DND-41 (cell line): ENCODE measurements around the gene ITPRIPL2.

Experiments used
- ATAC-seq: fragments of 200-7000 bp; cut with Tn5 transposase; 3 replicates; pipeline ENCODE4 v1.9.1; 2021; ENCODE audit warnings: low read depth; ENCODE audit not compliant: insufficient read depth
- DNase-seq: peaks from one replicate; pipeline ENCODE4 v3.0.0-alpha.2; 2020
- H2AFZ ChIP-seq: 2 replicates; pipeline ENCODE4 v1.6.0; 2012; ENCODE audit warnings: low read depth, low read length
- H3K27ac ChIP-seq: 2 replicates; pipeline ENCODE4 v1.5.1; 2012; ENCODE audit warnings: low read length, inconsistent platforms
- H3K27me3 ChIP-seq: fragments of 200-600 bp; sonication (generic); 2 replicates; pipeline ENCODE4 v1.6.0; 2012; ENCODE audit warnings: low read length, mild to moderate bottlenecking, inconsistent platforms; ENCODE audit not compliant: insufficient read depth, poor library complexity
- H3K36me3 ChIP-seq: 2 replicates; pipeline ENCODE4 v1.5.1; 2012; ENCODE audit warnings: low read length, inconsistent platforms; ENCODE audit not compliant: insufficient read depth
- H3K4me1 ChIP-seq: 2 replicates; pipeline ENCODE4 v1.5.1; 2012; ENCODE audit warnings: mild to moderate bottlenecking, low read length; ENCODE audit not compliant: insufficient read depth
- H3K4me2 ChIP-seq: 2 replicates; pipeline ENCODE4 v1.6.0; 2012; ENCODE audit warnings: mild to moderate bottlenecking, moderate library complexity, low read length, inconsistent platforms; ENCODE audit not compliant: insufficient read depth
- H3K4me3 ChIP-seq, 2 experiments: fragments of 200-600 bp in 1 of 2; shearing (Covaris generic) in 1 of 2; 2 replicates each; pipeline ENCODE4 v1.5.1; 2012 to 2016; ENCODE audit warnings: inconsistent platforms in 2 of 2, low read length in 2 of 2, mild to moderate bottlenecking in 2 of 2, low read depth in 1 of 2, moderate library complexity in 1 of 2
- H3K79me2 ChIP-seq: 2 replicates; pipeline ENCODE4 v1.6.0; 2012; ENCODE audit warnings: low read length, inconsistent platforms; ENCODE audit not compliant: insufficient read depth
- H3K9ac ChIP-seq: 2 replicates; pipeline ENCODE4 v1.6.0; 2012; ENCODE audit warnings: low read depth, mild to moderate bottlenecking, inconsistent platforms, low read length, moderate library complexity
- H3K9me3 ChIP-seq: 2 replicates; pipeline ENCODE4 v1.5.1; 2012; ENCODE audit warnings: low read length, moderate library complexity, mild to moderate bottlenecking, inconsistent platforms; ENCODE audit not compliant: insufficient read depth, severe bottlenecking
- H4K20me1 ChIP-seq: 2 replicates; pipeline ENCODE4 v1.6.0; 2012; ENCODE audit warnings: low read length; ENCODE audit not compliant: insufficient read depth
- CTCF ChIP-seq: IDR thresholded peaks from 2 replicates; pipeline ENCODE4 v1.5.1; 2012; ENCODE audit warnings: borderline replicate concordance, low read length, moderate library complexity, mild to moderate bottlenecking; ENCODE audit not compliant: poor library complexity, severe bottlenecking; ENCODE audit errors: extremely low read depth
- EZH2 ChIP-seq: IDR thresholded peaks from 3 replicates; pipeline ENCODE4 v1.6.1; 2012; ENCODE audit warnings: borderline replicate concordance, low read depth, mild to moderate bottlenecking, moderate library complexity, low read length, inconsistent platforms; ENCODE audit not compliant: severe bottlenecking

Gene ITPRIPL2

GRCh38 chr16:19119564-19119963, 5.8 kb downstream of the ITPRIPL2 start:
- Histone ChIP-seq H3K4me2 (no peak overlapping the region), H3K9me3 (no peaks in the 10 kb centered on the region), H3K27me3 (peaks cover 17% of the 10 kb centered on the region), H4K20me1 (no peaks in the 10 kb centered on the region), H3K79me2 (no peaks in the 10 kb centered on the region), H3K9ac (no peak overlapping the region), H3K27ac (no peak overlapping the region), H3K4me1 (no peaks in the 10 kb centered on the region), H3K36me3 (no peaks in the 10 kb centered on the region), H2AFZ (no peak overlapping the region), H3K4me3 (no peak overlapping the region)
- no peak for TF ChIP-seq CTCF
- TF ChIP-seq EZH2: no peak
- DNase-seq (no peak), ATAC-seq (no peak)

- H4K20me1 ChIP-seq: no peaks in the 10 kb centered on the region
- DNase-seq (no peak), ATAC-seq (no peak)
- H3K36me3 ChIP-seq: no peaks in the 10 kb centered on the region
- H3K9me3 ChIP-seq: peaks cover 3% of the 10 kb centered on the region
- H3K4me3 ChIP-seq: no peak overlapping the region
- no peak overlapping the region for H3K9ac ChIP-seq
- H3K27ac ChIP-seq: no peak overlapping the region
- H2AFZ ChIP-seq: no peak overlapping the region
- H3K4me1 ChIP-seq: no peaks in the 10 kb centered on the region
- H3K79me2 ChIP-seq: no peaks in the 10 kb centered on the region
- TF ChIP-seq EZH2 (no peak), CTCF (no peak)
- no peak overlapping the region for H3K4me2 ChIP-seq
- H3K27me3 ChIP-seq: peaks cover 4% of the 10 kb centered on the region
Observed at GRCh38 chr16:19123535-19124178, 9.9 kb downstream of the ITPRIPL2 start.

GRCh38 chr16:19126300-19126699, 12.5 kb downstream of the ITPRIPL2 start:
- no peak overlapping the region for H3K27ac ChIP-seq
- no peaks in the 10 kb centered on the region for H3K79me2 ChIP-seq
- DNase-seq: no peak
- H3K4me1 ChIP-seq: peaks cover 8% of the 10 kb centered on the region; the same call in 1 of the 2 replicates
- H3K27me3 ChIP-seq: no peaks in the 10 kb centered on the region
- H3K9ac ChIP-seq: no peak overlapping the region
- TF ChIP-seq EZH2: no peak
- no peak for TF ChIP-seq CTCF
- H3K4me3 ChIP-seq: no peak overlapping the region
- no peak for ATAC-seq
- no peak overlapping the region for H2AFZ ChIP-seq
- peaks cover 3% of the 10 kb centered on the region for H3K9me3 ChIP-seq
- no peak overlapping the region for H3K4me2 ChIP-seq
- no peaks in the 10 kb centered on the region for H4K20me1 ChIP-seq
- H3K36me3 ChIP-seq: no peaks in the 10 kb centered on the region
